ENCODE data around the gene PRIM1.
"Not testable (repeated sequence)": the region's sequence is repeated elsewhere in the genome, so short reads cannot be mapped to it uniquely, and the experiment has no call there.

Gene PRIM1

GRCh38 chr12:56759263-56759908 is 7.3 kb upstream of the PRIM1 start:
- DNase-seq, result no peak

GRCh38 chr12:56758728-56759262 is 6.7 kb upstream of the PRIM1 start:
- no peak for DNase-seq

DNA sequence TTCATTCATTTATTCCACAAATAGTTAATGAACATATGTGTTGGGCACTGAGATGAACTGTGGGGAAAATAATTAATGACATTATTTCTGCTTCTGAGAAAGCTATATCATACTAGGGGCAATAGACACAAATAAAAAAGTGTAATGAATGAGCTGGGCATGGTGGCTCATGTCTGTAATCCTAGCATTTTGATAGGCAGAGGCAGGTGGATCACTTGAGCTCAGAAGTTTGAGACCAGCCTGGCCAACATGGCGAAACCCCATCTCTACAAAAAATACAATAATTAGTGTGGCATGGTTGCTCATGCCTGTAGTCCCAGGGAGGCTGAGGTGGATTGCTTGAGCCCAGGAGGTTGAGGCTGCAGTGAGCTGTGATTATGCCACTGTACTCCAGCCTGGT is 5.8 kb upstream of the PRIM1 start:
- DNase-seq, result not testable (repeated sequence)

GRCh38 chr12:56753566-56753965 is 1.4 kb upstream of the PRIM1 start:
- DNase-seq, result no peak

DNA sequence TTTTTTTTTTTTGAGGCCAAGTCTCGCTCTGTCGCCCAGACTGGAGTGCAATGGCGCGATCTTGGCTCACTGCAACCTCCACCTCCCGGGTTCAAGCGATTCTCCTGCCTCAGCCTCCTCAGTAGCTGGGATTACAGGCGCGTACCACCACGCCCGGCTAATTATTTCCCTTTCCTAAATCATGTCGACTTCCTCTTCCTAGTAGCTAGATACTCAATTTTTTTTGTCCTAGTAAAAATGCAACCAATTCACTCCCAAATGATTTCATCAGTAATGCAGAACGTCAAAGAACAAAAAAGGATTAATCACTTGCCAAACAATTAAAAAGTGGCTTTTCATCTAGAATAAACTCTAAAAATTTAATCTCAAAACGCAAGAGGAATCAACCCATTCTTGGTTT is 1.5 kb downstream of the PRIM1 start:
- not testable (repeated sequence) for DNase-seq

- no peak for DNase-seq
These were observed 2.3 kb downstream of the PRIM1 start for GRCh38 chr12:56749853-56750252.

GRCh38 chr12:56749359-56749758 is 2.8 kb downstream of the PRIM1 start:
- DNase-seq, result no peak

GRCh38 chr12:56728139-56728861 is 23.8 kb downstream of the PRIM1 start:
- no peak for DNase-seq

DNA sequence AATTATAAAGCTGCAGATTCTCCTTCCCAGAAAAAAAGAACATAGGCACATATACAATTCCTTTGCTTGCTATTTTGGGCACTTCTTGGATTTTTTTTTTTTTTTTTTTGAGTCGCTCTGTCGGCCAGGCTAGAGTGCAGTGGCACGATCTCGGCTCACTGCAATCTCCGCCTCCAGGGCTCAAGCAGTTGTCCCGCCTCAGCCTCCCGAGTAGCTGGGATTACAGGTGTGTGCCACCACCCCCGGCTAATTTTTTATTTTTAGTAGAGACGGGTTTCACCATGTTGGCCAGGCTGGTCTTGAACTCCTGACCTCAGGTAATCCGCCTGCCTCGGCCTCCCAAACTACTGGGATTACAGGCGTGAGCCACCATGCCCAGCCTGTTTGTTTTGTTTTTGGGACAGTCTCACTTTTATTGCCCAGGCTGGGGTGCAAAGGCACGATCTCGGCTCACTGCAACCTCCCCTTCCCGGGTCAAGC is 25.9 kb downstream of the PRIM1 start:
- DNase-seq, result not testable (repeated sequence)

DNA sequence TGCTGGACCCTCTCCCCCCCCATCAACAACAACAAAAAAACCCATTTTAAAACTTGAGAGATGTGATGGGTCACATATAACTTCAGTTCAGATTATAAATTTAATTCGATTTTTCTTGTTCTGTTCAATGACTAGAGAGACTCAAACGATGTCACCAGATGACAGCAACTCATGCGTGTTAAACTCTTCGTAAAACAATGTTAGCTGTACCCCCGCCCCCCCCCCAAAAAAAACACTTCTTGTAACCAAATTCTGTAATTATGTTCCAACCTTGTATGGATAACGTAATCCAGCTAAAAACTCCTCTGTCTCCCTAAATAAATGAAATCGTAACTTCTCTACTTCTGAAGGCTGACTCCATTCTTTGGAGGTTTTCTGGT is 26.4 kb downstream of the PRIM1 start:
- no peak for DNase-seq

DNA sequence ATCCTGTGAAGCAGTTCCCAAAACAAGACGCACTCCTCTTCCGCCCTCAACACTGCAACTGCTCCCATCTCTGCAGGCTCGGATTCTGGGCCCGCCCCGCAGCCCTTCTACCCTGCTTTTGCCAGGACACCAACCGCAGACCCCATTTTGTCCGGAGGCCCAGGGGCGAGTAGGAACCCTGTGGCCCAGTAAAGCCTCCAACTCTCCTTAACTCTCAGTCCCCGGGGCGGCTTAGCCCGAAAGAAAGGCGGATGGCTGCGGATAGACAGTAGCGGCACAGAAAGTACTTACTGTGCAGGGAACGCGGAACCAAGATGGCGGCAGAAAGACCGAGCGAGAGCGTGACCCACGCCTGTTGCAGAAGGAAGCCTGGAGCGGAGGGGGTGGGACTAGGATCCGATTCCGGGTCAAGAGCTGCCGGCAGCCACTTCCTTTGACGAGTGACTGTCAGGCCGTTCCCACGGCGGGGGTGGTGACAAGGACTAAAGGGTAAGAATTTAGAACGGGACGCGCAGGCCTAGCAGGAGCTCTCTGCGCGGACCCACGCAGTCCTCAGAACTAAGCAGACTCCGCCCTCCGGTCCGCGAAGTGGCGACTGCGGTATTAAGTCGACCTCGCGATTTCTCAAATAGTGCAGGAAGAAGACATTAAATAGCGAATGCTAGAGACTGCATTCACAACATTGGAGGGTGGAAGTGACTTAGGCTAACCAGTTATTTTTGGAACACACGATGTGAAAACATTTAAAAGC is 27.0 kb downstream of the PRIM1 start, which contains the start of gene NACA:
TSS of gene NACA (minus strand) at position 328 of the 751 bp plus-strand sequence. CDS start 778 bp downstream, outside the sequence.
- peak; percentile 96 for DNase-seq

GRCh38 chr12:56724701-56724971 is 27.5 kb downstream of the PRIM1 start:
- DNase-seq, result no peak

DNA sequence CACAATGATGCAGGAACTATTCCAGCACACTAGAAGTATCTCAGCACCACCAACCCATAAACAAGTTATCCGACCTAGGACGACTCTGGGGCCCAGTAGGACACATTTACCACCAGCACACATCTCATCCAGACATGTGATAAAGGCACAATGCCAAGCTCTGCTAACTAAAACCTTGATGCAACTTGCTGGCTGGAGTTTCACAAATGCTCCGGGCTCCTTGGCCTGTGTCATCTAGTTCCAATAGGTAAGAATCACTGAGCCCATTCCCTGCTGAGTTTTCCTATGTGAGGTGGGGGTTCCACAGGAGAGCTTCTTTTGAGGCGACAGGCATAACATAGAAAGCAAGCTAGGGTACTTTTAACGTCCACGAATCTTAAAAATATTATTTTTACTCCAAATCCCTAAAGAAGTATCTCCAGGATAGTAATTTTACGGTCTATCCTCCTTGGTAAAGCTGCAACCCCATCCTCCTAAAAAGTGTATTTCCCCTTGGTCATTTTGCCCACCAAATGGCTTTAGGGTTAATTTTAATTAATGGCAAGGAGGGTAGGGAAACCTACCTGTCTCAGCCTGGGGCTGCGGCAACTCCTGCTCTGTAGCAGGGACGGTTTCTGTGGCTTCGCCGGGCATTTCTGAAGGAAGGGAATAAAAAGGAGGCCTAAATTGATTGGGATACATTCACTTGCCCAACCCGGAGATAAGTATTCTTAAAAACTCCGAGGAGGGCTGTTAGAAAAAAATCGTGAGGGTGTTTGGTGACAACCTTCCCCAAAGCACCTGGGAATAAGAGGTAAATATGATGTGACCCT is 28.0 kb downstream of the PRIM1 start:
- DNase-seq, result no peak

DNA sequence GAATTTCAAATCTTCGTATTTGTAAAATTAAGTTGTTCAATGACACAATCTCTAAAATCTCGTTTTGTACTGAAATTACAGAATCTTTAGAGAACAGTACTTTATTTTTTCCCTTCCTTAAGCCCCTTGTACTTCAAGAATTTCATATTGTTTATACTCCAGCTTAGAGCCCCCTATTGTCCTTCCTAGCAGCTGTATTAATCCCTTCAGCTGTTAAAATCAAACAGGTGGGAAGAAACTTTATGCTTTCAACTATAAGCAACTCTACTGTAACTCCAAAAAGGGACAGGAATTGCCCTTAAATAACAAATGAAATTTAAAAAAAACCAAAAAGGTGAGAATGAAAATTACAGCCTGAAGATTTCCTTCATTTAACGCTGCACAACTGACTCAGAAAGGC is 28.8 kb downstream of the PRIM1 start:
- DNase-seq, result no peak

DNA sequence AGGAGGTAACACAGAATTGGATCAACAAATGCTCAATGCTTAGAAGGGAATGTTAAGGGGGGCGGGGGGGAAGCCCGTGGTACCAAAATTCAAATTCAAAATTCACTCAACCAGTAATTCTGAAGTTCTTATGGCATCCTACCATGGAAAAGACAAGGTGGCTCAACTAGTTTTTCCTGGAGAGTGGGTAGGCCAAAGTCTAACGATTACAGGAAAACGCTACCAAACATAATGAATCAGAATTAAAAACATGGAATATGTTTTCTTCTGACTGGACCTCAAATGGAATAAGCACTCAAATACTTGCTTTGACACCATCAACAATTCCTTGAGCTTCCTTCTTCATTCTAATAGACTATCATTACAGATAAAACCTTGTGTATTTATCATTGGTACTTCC is 29.3 kb downstream of the PRIM1 start:
- no peak for DNase-seq

DNA sequence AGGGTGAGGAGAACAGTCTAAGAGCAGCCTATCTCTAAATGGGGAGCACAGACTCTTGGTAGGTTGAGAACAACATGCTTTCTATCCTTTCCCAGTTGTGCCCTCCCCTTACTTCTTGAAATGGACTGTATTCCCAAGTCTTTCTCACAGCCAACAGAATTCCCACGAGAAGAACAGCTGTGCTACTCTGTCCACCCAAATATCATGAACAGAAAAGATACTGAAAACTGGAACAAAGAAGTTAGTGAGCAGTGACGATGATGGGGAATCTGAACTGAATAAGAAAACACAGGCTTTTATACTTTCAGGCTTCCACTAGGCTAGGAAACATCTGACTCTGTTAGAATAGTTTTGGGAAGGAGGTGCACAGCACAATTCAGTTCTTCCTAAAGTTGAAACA is 30.4 kb downstream of the PRIM1 start:
- no peak for DNase-seq

- DNase-seq, result no peak
These were observed 30.9 kb downstream of the PRIM1 start for GRCh38 chr12:56721216-56721615.

DNA sequence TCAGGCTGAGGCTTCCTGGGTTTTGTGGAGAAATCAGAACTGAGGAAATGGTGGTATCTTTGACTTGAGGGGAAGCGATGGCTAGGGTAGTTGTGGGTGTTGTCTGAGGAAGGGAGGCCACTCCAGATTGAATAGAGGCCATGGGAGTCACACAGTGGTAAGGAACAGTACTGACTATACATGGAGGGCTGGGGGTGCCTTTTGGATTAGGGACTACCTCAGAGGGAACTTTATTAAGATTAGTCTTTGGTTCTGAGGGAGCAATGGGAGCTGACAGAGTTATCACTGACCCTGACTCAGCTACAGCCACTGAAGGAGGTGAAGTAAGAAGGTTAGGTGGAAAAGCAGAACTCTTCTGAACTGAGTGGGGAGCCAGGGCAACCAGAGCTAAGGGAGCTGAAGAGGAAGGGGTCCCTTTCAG is 31.4 kb downstream of the PRIM1 start:
- DNase-seq, result no peak

DNA sequence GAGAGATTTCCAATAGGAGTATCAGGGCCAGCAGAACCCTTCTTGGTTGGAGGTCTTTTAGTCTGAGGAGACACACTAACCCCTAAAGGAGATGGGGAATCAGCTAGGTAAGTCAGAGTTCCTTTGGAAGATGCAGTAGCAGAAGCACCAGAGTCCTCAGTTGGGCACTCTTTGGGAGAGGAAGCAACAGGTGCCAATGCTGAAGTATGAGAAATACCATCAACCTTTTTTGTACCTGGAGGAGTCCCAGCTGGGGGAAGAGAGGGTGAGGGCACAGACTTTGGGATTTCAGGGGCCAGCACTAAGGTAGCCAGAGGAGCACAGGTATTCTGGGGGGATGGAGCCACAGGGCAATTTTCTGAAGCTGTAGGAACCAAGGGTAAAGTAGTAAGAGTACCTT is 33.1 kb downstream of the PRIM1 start:
- no peak for DNase-seq

- DNase-seq, result no peak
These were observed 33.5 kb downstream of the PRIM1 start for GRCh38 chr12:56718636-56719035.

DNA sequence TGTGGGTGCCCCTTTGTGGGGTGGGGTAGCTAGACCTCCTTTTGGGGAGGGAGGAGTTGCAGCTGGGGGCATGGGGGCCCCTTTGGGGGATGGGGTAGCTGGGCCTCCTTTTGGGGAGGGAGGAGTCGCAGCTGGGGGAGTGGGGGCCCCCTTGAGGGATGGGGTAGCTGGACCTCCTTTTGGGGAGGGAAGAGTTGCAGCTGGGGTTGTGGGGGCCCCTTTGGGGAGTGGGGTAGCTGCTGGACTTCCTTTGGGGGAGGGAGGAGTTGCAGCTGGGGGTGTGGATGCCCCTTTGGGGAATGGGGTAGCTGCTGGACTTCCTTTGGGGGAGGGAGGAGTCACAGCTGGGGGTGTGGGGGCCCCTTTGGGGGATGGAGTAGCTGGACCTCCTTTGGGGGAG is 34.0 kb downstream of the PRIM1 start:
- no peak for DNase-seq

- no peak for DNase-seq
These were observed 34.9 kb downstream of the PRIM1 start for GRCh38 chr12:56716933-56717880.
